K562 (cell line): Measurements from ENCODE around the gene WIF1. TPM values are rescaled to one million over a fixed set of nuclear protein-coding genes. Genes with fewer than 3 reads are reported as not detected.

Source experiments
- ATAC-seq: fragments of 200-7000 bp; cut with Tn5 transposase; 3 replicates; pipeline ENCODE4 v1.9.1; 2020; ENCODE audit warnings: moderate library complexity
- Bru-seq: library from RNA; stranded (reverse); fragments of 400-500 nt; gene quantifications from one replicate; lab custom pipeline; 2021; lab: Mats Ljungman, UMichigan
- BruChase-seq, 2 experiments: library from RNA; stranded (reverse); fragments of 400-500 nt; gene quantifications; one replicate each; lab custom pipeline; 2021; lab: Mats Ljungman, UMichigan
- BruUV-seq: library from RNA; stranded (reverse); fragments of 400-500 nt; replicated peaks from 2 replicates; lab custom pipeline; 2021; lab: Mats Ljungman, UMichigan
- CTCF ChIA-PET: fragments of 300-600 bp; formaldehyde crosslinking; extraction: SDS; loops from one replicate; lab custom pipeline; 2021; ENCODE audit warnings: low intra/inter-chr PET ratio; lab: Yijun Ruan, JAX
- POLR2A ChIA-PET: fragments of 300-600, 350-650 bp; sonication (Branson Sonifier 250); formaldehyde crosslinking; extraction: SDS; loops from one replicate; lab custom pipeline; 2021; ENCODE audit warnings: antibody characterized with exemption, inconsistent platforms; lab: Yijun Ruan, JAX
- DNase-seq, 4 experiments: peaks; one replicate each; pipeline versions ENCODE4 v3.0.0 to v3.0.0-alpha.2; 2011 to 2018; ENCODE audit warnings: low spot score in 3 of 4, mixed read lengths in 3 of 4; ENCODE audit errors: extremely low read depth in 1 of 4
- FAIRE-seq: peaks from 2 replicates; lab custom pipeline; 2011; peaks lifted over from hg19 to GRCh38; lab: Jason Lieb, UNC
- H2AFZ ChIP-seq: 2 replicates; pipeline ENCODE4 v1.6.0; 2011; ENCODE audit warnings: low read depth, low read length, control low read depth, inconsistent platforms
- H3K27ac ChIP-seq: fragments of 200-600 bp; 3 replicates; pipeline ENCODE4 v1.8.0; 2011; ENCODE audit warnings: low read depth, mild to moderate bottlenecking, control low read depth, inconsistent platforms, low read length, moderate library complexity, mixed read lengths; ENCODE audit errors: extremely low read depth
- H3K27me3 ChIP-seq, 2 experiments: fragments of 300-600 bp in 1 of 2; 2 replicates in 1 of 2; 3 replicates in 1 of 2; pipeline versions ENCODE4 v1.6.0 to v1.8.0; 2011; ENCODE audit warnings: inconsistent platforms in 2 of 2, low read length in 2 of 2, mild to moderate bottlenecking in 1 of 2, mixed read lengths in 1 of 2, moderate library complexity in 1 of 2; ENCODE audit not compliant: control insufficient read depth in 2 of 2, insufficient read depth in 2 of 2
- H3K36me3 ChIP-seq: fragments of 300-600 bp; 3 replicates; pipeline ENCODE4 v1.8.0; 2011; ENCODE audit warnings: mild to moderate bottlenecking, low read length, inconsistent platforms; ENCODE audit not compliant: control insufficient read depth, insufficient read depth
- H3K4me1 ChIP-seq, 2 experiments: fragments of 200-600 bp in 1 of 2; replicated peaks in 1 of 2; 2 replicates in 1 of 2; 3 replicates in 1 of 2; pipeline versions ENCODE4 v1.5.1 to v1.8.0; 2011; ENCODE audit warnings: inconsistent platforms in 2 of 2, low read length in 2 of 2, mild to moderate bottlenecking in 1 of 2, mixed read lengths in 1 of 2, moderate library complexity in 1 of 2; ENCODE audit not compliant: control insufficient read depth in 2 of 2, insufficient read depth in 2 of 2
- H3K4me2 ChIP-seq: 2 replicates; pipeline ENCODE4 v1.6.1; 2011; ENCODE audit warnings: low read length, control low read depth, inconsistent platforms, mixed read lengths; ENCODE audit not compliant: insufficient read depth
- H3K4me3 ChIP-seq: fragments of 200-600 bp; sonication (generic), shearing (Covaris generic); 2 replicates; pipeline ENCODE4 v1.5.1; 2016; ENCODE audit warnings: control low read depth, inconsistent platforms
- H3K79me2 ChIP-seq: fragments of 200-600 bp; 3 replicates; pipeline ENCODE4 v1.8.0; 2011; ENCODE audit warnings: low read length, inconsistent platforms; ENCODE audit not compliant: control insufficient read depth, insufficient read depth
- H3K9ac ChIP-seq, 2 experiments: 2 replicates each; pipeline versions ENCODE4 v1.6.0 to v1.6.1; 2011; ENCODE audit warnings: low read depth in 2 of 2, low read length in 2 of 2, control low read depth in 1 of 2, inconsistent platforms in 1 of 2, mild to moderate bottlenecking in 1 of 2, mixed read lengths in 1 of 2; ENCODE audit not compliant: insufficient read depth in 1 of 2
- H3K9me1 ChIP-seq: one replicate; pipeline ENCODE4 v1.6.0; 2011; ENCODE audit warnings: inconsistent platforms, mild to moderate bottlenecking, low read length, moderate library complexity; ENCODE audit not compliant: control insufficient read depth, insufficient read depth
- H3K9me3 ChIP-seq: replicated peaks from 2 replicates; pipeline ENCODE4 v1.5.1; 2011; ENCODE audit warnings: low read depth, low read length, inconsistent platforms; ENCODE audit not compliant: control insufficient read depth, insufficient read depth
- H4K20me1 ChIP-seq: replicated peaks from 2 replicates; pipeline ENCODE4 v1.6.1; 2011; ENCODE audit warnings: low read length, inconsistent platforms, mixed read lengths; ENCODE audit not compliant: control insufficient read depth, insufficient read depth
- ARID4B ChIP-seq: sonication (generic); formaldehyde crosslinking; IDR thresholded peaks from 2 replicates; pipeline ENCODE4 v1.8.0; 2022; ENCODE audit warnings: mild to moderate bottlenecking, missing genetic modification reagents
- BRD9 ChIP-seq: fragments of 450-650 bp; IDR thresholded peaks from 2 replicates; pipeline ENCODE4 v1.6.1; 2018; ENCODE audit warnings: low read depth; ENCODE audit not compliant: partially characterized antibody
- CTCF ChIP-seq, 3 experiments: IDR thresholded peaks in 2 of 3; conservative IDR thresholded peaks in 1 of 3; 2 replicates each; pipeline ENCODE4 v1.5.1; 2011 to 2012; ENCODE audit warnings: low read length in 3 of 3, mild to moderate bottlenecking in 3 of 3, control low read depth in 2 of 3, improper control_type of control experiment in 1 of 3, inconsistent platforms in 1 of 3, low read depth in 1 of 3, mixed read lengths in 1 of 3, moderate library complexity in 1 of 3; ENCODE audit not compliant: insufficient read depth in 2 of 3
- MEF2D ChIP-seq: conservative IDR thresholded peaks from 2 replicates; pipeline ENCODE4 v1.6.1; 2016; ENCODE audit warnings: low read depth, missing genetic modification characterization, missing compliant biosample characterization
- TSC22D4 ChIP-seq: fragments of 450-650 bp; IDR thresholded peaks from 2 replicates; pipeline ENCODE4 v1.6.1; 2016; ENCODE audit warnings: missing genetic modification characterization, missing biosample characterization, control low read depth
- ZNF184 ChIP-seq: sonication (generic); formaldehyde crosslinking; IDR thresholded peaks from 2 replicates; pipeline ENCODE4 v1.5.0; 2020; ENCODE audit warnings: missing genetic modification reagents
- ZNF695 ChIP-seq: fragments of 450-650 bp; formaldehyde crosslinking; IDR thresholded peaks from 2 replicates; pipeline ENCODE4 v1.4.0; 2020; ENCODE audit warnings: mild to moderate bottlenecking, moderate library complexity
- WGBS: fragments of 100-300 bp; shearing (Covaris generic); methylation state at CpG from one replicate; pipeline ENCODE4 v1.1.6; 2016; ENCODE audit warnings: low coverage, mixed read lengths; ENCODE audit not compliant: insufficient coverage; ENCODE audit errors: missing lambda C conversion rate; 5-methylcytosine and 5-hydroxymethylcytosine counted together
- in situ Hi-C: fragments of 300-500 bp; cut with MboI; formaldehyde crosslinking; loops from 4 replicates; pipeline ENCODE4 v1.15.0; 2018; ENCODE audit warnings: inconsistent platforms, mixed read lengths
- intact Hi-C: fragments of 100-400 bp; cut with micrococcal nuclease; formaldehyde crosslinking; loops from 2 replicates; pipeline ENCODE4 v1.14.2; 2022
- long read RNA-seq, 3 experiments: library from polyadenylated mRNA in 2 of 3; library from RNA in 1 of 3; unstranded in 2 of 3; stranded (forward) in 1 of 3; transcript quantifications; one replicate each; pipeline ENCODE4 v2.0.0, GENCODE V29; 2019 to 2022
- polyA minus RNA-seq, 3 experiments: library from RNA; depleted of rRNA, polyadenylated mRNA; stranded (reverse); fragments of >200 nt; gene quantifications; 2 replicates each; pipeline ENCODE4 v1.2.3, GENCODE V29; 2011
- polyA plus RNA-seq, 8 experiments: library from polyadenylated mRNA; depleted of rRNA in 4 of 8; stranded (reverse) in 5 of 8; unstranded in 3 of 8; fragments of >200 nt; fragmentation: Nextera tagmentation in 2 of 8; fragmentation: Illumina TruSeq in 1 of 8; extraction: Ambion mirVana in 2 of 8; extraction: Trizol in 1 of 8; gene quantifications; 2 replicates each; pipeline versions ENCODE4 v1.2.1 to v1.2.3, GENCODE V29; 2011 to 2014; ENCODE audit warnings: inconsistent platforms in 1 of 8, missing spikeins in 1 of 8
- total RNA-seq, 7 experiments: library from RNA; depleted of rRNA in 6 of 7; stranded (reverse); fragments of >200 nt in 6 of 7; fragmentation: Illumina TruSeq in 2 of 7; extraction: Trizol in 2 of 7; gene quantifications; 2 replicates each; pipeline versions ENCODE4 v1.2.1 to v1.2.3, GENCODE V29; 2011 to 2021; ENCODE audit warnings: low replicate concordance in 1 of 7

The WIF1 gene
- not detected in 2 replicates for total RNA-seq (2011; cell fraction: chromatin; rRNA removed; ENCODE audit: low replicate concordance)
- not detected in 2 replicates for total RNA-seq (2011; cell fraction: nucleolus; rRNA removed)
- total RNA-seq (2011; cell fraction: nucleoplasm; rRNA removed): not detected in 2 replicates
- not detected in 2 replicates for total RNA-seq (2014; rRNA removed)
- not detected in 2 replicates for total RNA-seq (2014; rRNA removed; fragmentation: Illumina TruSeq; extraction: Trizol)
- total RNA-seq (2015; rRNA removed; fragmentation: Illumina TruSeq; extraction: Trizol): not detected in 2 replicates
- total RNA-seq (2021): not detected in 2 replicates
- polyA plus RNA-seq (2011; rRNA removed): not detected in 2 replicates
- polyA plus RNA-seq (2011; cell fraction: cytosol; rRNA removed): not detected in 2 replicates
- polyA plus RNA-seq (2011; cell fraction: nucleus; rRNA removed): not detected in 2 replicates
- not detected in 2 replicates for polyA plus RNA-seq (2012)
- polyA plus RNA-seq (2014; fragmentation: Illumina TruSeq; extraction: Trizol): not detected in 2 replicates
- polyA plus RNA-seq (2014; fragmentation: Nextera tagmentation; extraction: Ambion mirVana): not detected
- not detected in 2 replicates for polyA plus RNA-seq (2014; rRNA removed)
- polyA minus RNA-seq (2011; rRNA and poly(A)+ RNA removed): not detected in 2 replicates
- polyA minus RNA-seq (2011; cell fraction: cytosol; rRNA and poly(A)+ RNA removed): not detected in 2 replicates
- polyA minus RNA-seq (2011; cell fraction: nucleus; rRNA and poly(A)+ RNA removed): not detected in 2 replicates
- not detected for Bru-seq, nascent RNA
- not detected for BruChase-seq, experiment 1, labeled RNA remaining after a 2-hour chase
- BruChase-seq, experiment 2, labeled RNA remaining after a 6-hour chase: percentile 3 among the genes with signal in this experiment
- long read RNA-seq, experiment 1: 0 reads
- long read RNA-seq, experiment 2: 0 reads
- long read RNA-seq, experiment 3: 0 reads

GRCh38 chr12:65121049-65121955, at the start of gene WIF1:
WIF1 (minus strand) TSS chr12:65121305; CDS start chr12:65121191, 114 bp downstream.
- Histone ChIP-seq H3K36me3 (no peaks in the 10 kb centered on the region), H3K4me1 (peaks cover 0 to 10% of the 10 kb centered on the region in 2 experiments; a peak in 3 of 5 replicates), H2AFZ (no peak within 1 kb of the TSS), H3K4me2 (no peak within 1 kb of the TSS), H3K9me3 (no peaks in the 10 kb centered on the region), H3K9ac (no peak within 1 kb of the TSS; a peak in 1 of 4 replicates), H3K79me2 (no peaks in the 10 kb centered on the region), H3K27ac (no peak within 1 kb of the TSS), H3K4me3 (no peak within 1 kb of the TSS), H3K27me3 (peaks cover 2 to 10% of the 10 kb centered on the region in 2 experiments; a peak in 2 of 5 replicates), H4K20me1 (no peaks in the 10 kb centered on the region), H3K9me1 (no peaks in the 10 kb centered on the region)
- in situ Hi-C loops (no loop called here), intact Hi-C loops (loop anchor here (5.0 to 10.0 kb wide), 2 partner anchors 113 to 319 kb away; no protein-coding TSS in a partner anchor)
- ATAC-seq (no peak; the same call in 2 of the 3 replicates), DNase-seq (no peak), FAIRE-seq (no peak)
- ChIA-PET POLR2A (no interaction called here), CTCF (no interaction called here)
- WGBS: 58% methylated on average over 24 of the region's 73 CpGs
- BruUV-seq: no TSS peak
- TF ChIP-seq MEF2D (tag): no peak
- no peak for TF ChIP-seq ZNF695 (CRISPR knock-in tag)
- no peak for TF ChIP-seq ARID4B (CRISPR knock-in tag)
- 0 out of 6 replicates have a peak, but pooled peaks of 1 of the 3 experiments have one; percentile 11 for TF ChIP-seq CTCF (IDR thresholded peaks at IDR 0.05 in 2 of 3, conservative IDR thresholded peaks at IDR 0.05 in 1 of 3; ENCODE audit: insufficient read depth in 2 of 3, low read depth in 1 of 3, low read length in 3 of 3)
- TF ChIP-seq TSC22D4: no peak
- no peak for TF ChIP-seq BRD9
- no peak for TF ChIP-seq ZNF184 (CRISPR knock-in tag)
